T-cell (primary cell): ENCODE results near the gene IGSF6. TPM values are rescaled to one million over a fixed set of nuclear protein-coding genes. Genes with fewer than 3 reads are reported as not detected.
"Not testable (repeated sequence)": the region's sequence is repeated elsewhere in the genome, so short reads cannot be mapped to it uniquely, and the experiment has no call there.

Experiments used
- ATAC-seq, 4 experiments: fragments of 200-7000 bp in 3 of 4; fragments of 150-1000 bp in 1 of 4; cut with Tn5 transposase; replicated peaks in 1 of 4; 1 replicate in 3 of 4; 2 replicates in 1 of 4; pipeline ENCODE4 v1.10.0; 2021; ENCODE audit warnings: moderate library complexity in 3 of 4, mild to moderate bottlenecking in 2 of 4, moderate number of reproducible peaks in 1 of 4
- CTCF ChIA-PET, 2 donors: fragments of 300-600 bp; sonication (Branson Sonifier 250); formaldehyde crosslinking; loops; one replicate each; lab custom pipeline; 2022; ENCODE audit warnings: antibody characterized with exemption in 2 of 2; lab: Charles Lee
- POLR2A ChIA-PET, 2 donors: fragments of 300-600 bp; sonication (Branson Sonifier 250); formaldehyde crosslinking; loops; one replicate each; lab custom pipeline; 2022; ENCODE audit warnings: antibody characterized with exemption in 2 of 2; lab: Charles Lee
- DNase-seq, 35 experiments: peaks; one replicate each; pipeline versions ENCODE4 v3.0.0 to v3.0.0-alpha.2; 2013 to 2023
- H3K27ac ChIP-seq: one replicate; pipeline ENCODE4 v1.5.1; 2013; ENCODE audit warnings: low read length
- H3K27me3 ChIP-seq, 2 experiments: replicated peaks in 1 of 2; 1 replicate in 1 of 2; 2 replicates in 1 of 2; pipeline versions ENCODE4 v1.6.1 to v1.7.0; 2013; ENCODE audit warnings: low read length in 1 of 2, mixed read lengths in 1 of 2; ENCODE audit not compliant: control insufficient read depth in 2 of 2, insufficient read depth in 2 of 2; ENCODE audit errors: extremely low read depth in 1 of 2
- H3K36me3 ChIP-seq, 2 donors: 1 replicate in 1 of 2; 2 replicates in 1 of 2; pipeline versions ENCODE4 v1.6.1 to v1.7.0; 2013; ENCODE audit warnings: low read length in 1 of 2; ENCODE audit not compliant: control insufficient read depth in 2 of 2, insufficient read depth in 1 of 2; ENCODE audit errors: extremely low read depth in 1 of 2
- H3K4me1 ChIP-seq, 2 experiments: 1 replicate in 1 of 2; 2 replicates in 1 of 2; pipeline versions ENCODE4 v1.6.1 to v1.7.0; 2013; ENCODE audit warnings: low read length in 2 of 2, mixed read lengths in 1 of 2; ENCODE audit not compliant: insufficient read depth in 2 of 2, control insufficient read depth in 1 of 2; ENCODE audit errors: extremely low read depth in 1 of 2
- H3K4me3 ChIP-seq, 2 donors: 1 replicate in 1 of 2; 2 replicates in 1 of 2; pipeline versions ENCODE4 v1.5.1 to v1.7.0; 2013; ENCODE audit warnings: mild to moderate bottlenecking in 2 of 2, low read length in 1 of 2, moderate library complexity in 1 of 2; ENCODE audit not compliant: control insufficient read depth in 1 of 2; ENCODE audit errors: extremely low read depth in 1 of 2
- H3K9me3 ChIP-seq: 2 replicates; pipeline ENCODE4 v1.7.0; 2013
- H3K27ac Mint-ChIP-seq, 2 donors: one replicate each; pipeline ENCODE4 v1.8.0; 2020 to 2021; ENCODE audit warnings: mild to moderate bottlenecking in 2 of 2, mixed read lengths in 2 of 2
- H3K27me3 Mint-ChIP-seq, 2 donors: one replicate each; pipeline ENCODE4 v1.8.0; 2021 to 2022; ENCODE audit warnings: mixed read lengths in 2 of 2
- H3K36me3 Mint-ChIP-seq: one replicate; pipeline ENCODE4 v1.8.0; 2021; ENCODE audit warnings: mixed read lengths
- H3K4me1 Mint-ChIP-seq, 3 donors: one replicate each; pipeline ENCODE4 v1.8.0; 2020 to 2022; ENCODE audit warnings: mixed read lengths in 3 of 3, mild to moderate bottlenecking in 1 of 3
- H3K4me3 Mint-ChIP-seq, 3 donors: one replicate each; pipeline ENCODE4 v1.8.0; 2020 to 2022; ENCODE audit warnings: mild to moderate bottlenecking in 3 of 3, mixed read lengths in 3 of 3, moderate library complexity in 3 of 3
- H3K9me3 Mint-ChIP-seq, 3 donors: one replicate each; pipeline ENCODE4 v1.8.0; 2020 to 2022; ENCODE audit warnings: mixed read lengths in 3 of 3
- WGBS: methylation state at CpG from one replicate; pipeline ENCODE4 v1.1.5; 2013; ENCODE audit warnings: missing lambda C conversion rate; ENCODE audit not compliant: insufficient coverage; 5-methylcytosine and 5-hydroxymethylcytosine counted together
- total RNA-seq, 35 experiments: library from RNA in 6 of 35; stranded (reverse) in 6 of 35; fragments of 120-200 nt in 1 of 35; gene quantifications; one replicate each; pipeline versions ENCODE4 v1.2.1 to v1.2.4 and lab custom pipeline; 2013 to 2026

The IGSF6 gene
- total RNA-seq, 5 donors from 2014 or later (not counting 1 experiment from before 2014, with no cell fraction given), result 0.15 to 0.60 (median 0.28) TPM

DNA sequence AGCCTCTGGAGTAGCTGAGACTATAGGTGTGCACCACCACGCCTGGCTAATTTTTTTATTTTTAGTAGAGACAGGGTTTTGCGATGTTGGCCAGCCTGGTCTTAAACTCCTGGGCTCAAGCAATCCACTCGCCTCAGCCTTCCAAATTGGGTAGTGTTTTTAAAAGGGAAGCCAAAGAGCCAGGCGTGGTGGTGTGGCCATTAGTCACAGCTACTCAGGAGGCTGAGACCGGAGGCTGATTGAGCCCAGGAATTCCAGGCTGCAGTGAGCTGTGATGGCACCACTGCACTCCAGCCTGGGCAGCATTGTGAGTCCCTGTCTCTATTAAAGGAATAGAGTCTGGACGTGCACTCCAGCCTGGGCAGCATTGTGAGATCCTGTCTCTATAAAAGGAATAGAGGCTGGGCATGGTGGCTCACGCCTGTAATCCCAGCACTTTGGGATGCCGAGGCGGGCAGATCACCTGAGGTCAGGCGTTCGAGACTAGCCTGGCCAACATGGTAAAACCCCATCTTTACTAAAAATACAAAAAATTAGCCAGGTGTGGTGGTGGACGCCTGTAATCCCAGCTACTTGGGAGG is 2.5 kb downstream of the IGSF6 start:
- H3K4me3 Mint-ChIP-seq, H3K27ac ChIP-seq, H3K4me3 ChIP-seq, H3K9me3 ChIP-seq, POLR2A ChIA-PET, H3K36me3 ChIP-seq, DNase-seq, H3K27me3 Mint-ChIP-seq, ATAC-seq, H3K27me3 ChIP-seq, H3K36me3 Mint-ChIP-seq, H3K9me3 Mint-ChIP-seq: not testable (repeated sequence)
- peak overlapping the region in 1 of 2 donors; percentile 34 for H3K27ac Mint-ChIP-seq
- CTCF ChIA-PET, result interaction anchor here (0.9 to 2.1 kb wide), 2 partner anchors 7 kb away, joined by 5 to 9 read pairs; no protein-coding TSS in a partner anchor
- H3K4me1 Mint-ChIP-seq, result peaks cover 42 to 70% (median 58%) of the 10 kb centered on the region in 3 donors
- 98% methylated on average over 5 of the region's 12 CpGs for WGBS
- H3K4me1 ChIP-seq, result peaks cover 30 to 57% of the 10 kb centered on the region in 2 experiments

DNA sequence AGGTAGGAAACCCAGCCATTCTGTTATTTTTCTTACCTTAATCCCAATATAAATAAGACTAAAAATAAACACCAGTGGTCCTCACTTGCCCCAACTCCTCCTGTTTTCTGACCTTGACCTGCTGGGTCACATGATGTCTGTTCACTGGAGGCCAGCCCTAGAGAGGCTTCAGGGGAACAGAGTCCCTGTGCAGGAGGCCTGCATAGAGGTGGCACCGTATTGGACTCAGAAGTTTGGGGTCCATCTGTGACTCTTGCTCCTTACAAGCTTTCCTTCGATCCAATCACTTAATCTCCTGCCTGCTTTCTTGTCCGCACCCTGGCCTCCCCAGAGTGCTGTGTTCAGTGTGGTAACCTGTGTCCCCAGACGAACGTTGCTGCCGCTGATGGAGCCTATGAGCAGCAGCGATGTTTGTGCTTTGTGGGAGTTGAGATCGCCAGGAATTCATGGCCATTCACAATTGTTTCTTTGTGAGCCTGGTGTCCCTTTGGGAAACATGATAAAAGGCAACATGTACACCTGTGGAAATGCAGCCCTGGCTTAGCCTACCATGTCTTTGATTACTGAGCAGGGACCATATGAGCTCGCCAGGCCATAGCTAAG is 4.7 kb downstream of the IGSF6 start:
- CTCF ChIA-PET, result interaction anchor here (1.4 to 2.1 kb wide), 2 partner anchors 10 kb away, joined by 5 to 9 read pairs; no protein-coding TSS in a partner anchor
- H3K4me3 Mint-ChIP-seq, result peak overlapping the region in 2 of 3 donors; percentile 28 to 67
- Histone ChIP-seq H3K27ac (peak overlapping the region; percentile 88), H3K36me3 (no peaks in the 10 kb centered on the region), H3K9me3 (no peaks in the 10 kb centered on the region), H3K4me1 (peaks cover 33 to 58% of the 10 kb centered on the region in 2 experiments), H3K4me3 (peak overlapping the region in 1 of 2 donors; percentile 7), H3K27me3 (no peaks in the 10 kb centered on the region)
- ATAC-seq (peak in 3 of 4 experiments; percentile 2 to 3 (median 2)), DNase-seq (no peak)
- no peaks in the 10 kb centered on the region for H3K9me3 Mint-ChIP-seq
- 90% methylated on average over 4 of the region's 9 CpGs for WGBS
- H3K27ac Mint-ChIP-seq, result peak overlapping the region; percentile 96
- H3K36me3 Mint-ChIP-seq, result no peaks in the 10 kb centered on the region
- POLR2A ChIA-PET, result no interaction called here
- no peaks in the 10 kb centered on the region for H3K27me3 Mint-ChIP-seq
- peaks cover 52 to 67% (median 63%) of the 10 kb centered on the region in 3 donors for H3K4me1 Mint-ChIP-seq

DNA sequence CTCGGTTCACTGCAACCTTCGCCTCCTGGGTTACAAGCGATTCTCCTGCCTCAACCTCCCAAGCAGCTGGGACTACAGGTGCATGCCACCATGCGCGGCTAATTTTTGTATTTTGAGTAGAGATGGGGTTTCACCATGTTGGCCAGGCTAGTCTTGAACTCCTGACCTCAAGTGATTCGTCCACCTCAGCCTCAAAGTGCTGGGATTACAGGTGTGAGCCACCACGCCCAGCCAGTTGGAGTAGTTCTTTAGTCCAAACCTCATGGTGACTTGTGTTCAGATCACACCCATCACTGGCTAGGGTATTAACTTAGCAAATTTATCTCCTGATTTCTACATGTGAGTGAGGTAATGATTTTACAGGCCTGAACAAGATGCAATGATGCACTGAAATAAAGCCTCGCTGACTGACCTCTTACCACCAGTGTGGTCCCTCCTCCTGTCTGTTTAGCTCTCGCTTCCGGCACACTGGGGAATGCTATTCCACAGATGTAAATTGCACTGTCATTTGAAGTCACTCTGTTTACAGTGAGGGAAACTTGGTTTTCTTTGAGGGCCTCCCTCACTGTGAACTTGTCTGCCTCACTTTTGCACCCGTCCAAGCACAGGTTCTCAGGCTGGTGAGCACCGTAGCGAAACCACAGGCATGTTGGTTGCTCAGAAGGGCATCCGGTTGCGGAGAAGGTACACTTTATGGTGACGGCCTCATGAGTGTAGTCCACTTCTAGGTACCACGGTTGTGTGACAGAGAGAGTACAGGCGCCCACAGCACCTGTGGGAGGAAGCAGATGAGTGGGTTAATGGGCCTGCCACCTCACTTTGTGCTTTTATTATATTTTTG is 5.5 kb downstream of the IGSF6 start:
- WGBS, result 17% methylated on average over 8 of the region's 18 CpGs
- ATAC-seq (peak; percentile 82 to 90 (median 87)), DNase-seq (peak; percentile 50 to 83 (median 67))
- Mint-ChIP-seq H3K27me3 (no peaks in the 10 kb centered on the region), H3K27ac (peak overlapping the region; percentile 96), H3K4me3 (peak overlapping the region; percentile 54 to 69 (median 67)), H3K36me3 (no peaks in the 10 kb centered on the region), H3K4me1 (peaks cover 52 to 63% (median 60%) of the 10 kb centered on the region in 3 donors), H3K9me3 (no peaks in the 10 kb centered on the region)
- no peaks in the 10 kb centered on the region for H3K36me3 ChIP-seq
- CTCF ChIA-PET, result interaction anchor here (0.5 to 3.0 kb wide), 4 partner anchors 10 to 592 kb away, joined by 3 to 19 read pairs (median 4); no protein-coding TSS in a partner anchor
- H3K9me3 ChIP-seq, result no peaks in the 10 kb centered on the region
- H3K4me1 ChIP-seq, result peaks cover 33 to 58% of the 10 kb centered on the region in 2 experiments
- no peaks in the 10 kb centered on the region for H3K27me3 ChIP-seq
- H3K4me3 ChIP-seq, result peak overlapping the region; percentile 7 to 10
- peak overlapping the region; percentile 88 for H3K27ac ChIP-seq
- POLR2A ChIA-PET, result interaction anchor here in 1 of 2 donors (1.0 kb wide), 1 partner anchor 44 kb away, joined by 3 read pairs; no protein-coding TSS in a partner anchor

DNA sequence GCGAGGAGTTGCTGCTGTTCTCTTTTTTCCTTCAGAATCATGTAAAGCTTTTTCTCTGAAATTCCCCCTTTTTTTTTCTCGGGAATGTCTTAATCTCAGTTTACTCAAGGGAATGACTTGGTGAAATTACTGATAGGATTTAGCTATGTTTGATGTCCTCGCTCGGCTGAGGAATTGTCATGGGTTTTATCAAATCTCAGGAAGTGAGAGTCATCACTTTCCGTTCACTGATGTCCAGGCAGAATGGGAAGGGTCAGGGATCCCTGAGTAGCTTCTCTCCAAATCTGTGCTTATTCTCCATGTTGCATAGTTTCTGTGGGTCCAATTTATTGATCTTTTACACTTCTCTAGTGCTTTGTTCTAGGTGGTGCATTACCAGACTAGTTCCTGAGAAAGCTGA is 6.3 kb downstream of the IGSF6 start:
- H3K4me3 ChIP-seq, result peak overlapping the region in 1 of 2 donors; percentile 47
- 60% methylated on average over 1 of the region's 5 CpGs for WGBS
- Mint-ChIP-seq H3K27me3 (no peaks in the 10 kb centered on the region), H3K9me3 (no peaks in the 10 kb centered on the region), H3K4me1 (peaks cover 52 to 59% (median 58%) of the 10 kb centered on the region in 3 donors), H3K4me3 (peak overlapping the region; percentile 67 to 80 (median 77)), H3K27ac (peak overlapping the region; percentile 96), H3K36me3 (no peaks in the 10 kb centered on the region)
- H3K27ac ChIP-seq, result peak overlapping the region; percentile 88
- ATAC-seq, result no peak
- peaks cover 33 to 54% of the 10 kb centered on the region in 2 experiments for H3K4me1 ChIP-seq
- ChIA-PET POLR2A (interaction anchor here (0.6 to 1.0 kb wide), 6 partner anchors 44 to 654 kb away, joined by 3 to 5 read pairs (median 4); no protein-coding TSS in a partner anchor), CTCF (interaction anchor here (0.7 to 3.0 kb wide), 5 partner anchors 11 to 49 kb away, joined by 3 to 19 read pairs (median 5); no protein-coding TSS in a partner anchor)
- DNase-seq, result no peak
- H3K9me3 ChIP-seq, result no peaks in the 10 kb centered on the region
- no peaks in the 10 kb centered on the region for H3K36me3 ChIP-seq
- no peaks in the 10 kb centered on the region for H3K27me3 ChIP-seq

DNA sequence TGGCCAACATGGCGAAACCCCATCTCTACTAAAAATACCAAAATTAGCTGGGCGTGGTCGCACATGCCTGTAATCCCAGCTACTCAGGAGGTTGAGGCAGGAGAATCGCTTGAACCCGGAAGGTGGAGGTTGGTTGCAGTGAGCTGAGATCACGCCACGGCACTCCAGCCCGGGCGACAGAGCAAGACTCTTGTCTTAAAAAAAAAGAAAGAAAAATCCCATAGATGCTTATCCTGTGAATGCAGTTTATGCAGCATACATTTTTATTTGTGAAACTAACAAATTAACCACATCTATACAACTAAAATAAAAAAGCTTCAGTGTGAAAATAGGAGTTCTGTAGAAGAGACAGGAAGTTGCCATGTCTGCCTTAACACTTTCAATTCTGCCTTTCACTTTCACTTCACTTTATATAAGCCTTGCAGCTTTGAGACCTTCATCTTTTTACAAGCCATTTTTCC is 7.1 kb downstream of the IGSF6 start:
- H3K27me3 Mint-ChIP-seq, result no peaks in the 10 kb centered on the region

More for the DNA sequence above, 7.1 kb downstream of the IGSF6 start:
- no peaks in the 10 kb centered on the region for H3K27me3 ChIP-seq
- peaks cover 33 to 52% of the 10 kb centered on the region in 2 experiments for H3K4me1 ChIP-seq
- no peaks in the 10 kb centered on the region for H3K9me3 ChIP-seq
- H3K4me1 Mint-ChIP-seq, result peaks cover 56 to 61% (median 58%) of the 10 kb centered on the region in 3 donors
- POLR2A ChIA-PET, result interaction anchor here (0.5 to 1.0 kb wide), 6 partner anchors 11 to 89 kb away, joined by 3 to 13 read pairs (median 4); no protein-coding TSS in a partner anchor
- peak overlapping the region; percentile 88 for H3K27ac ChIP-seq
- peaks cover 3% of the 10 kb centered on the region for H3K36me3 Mint-ChIP-seq
- H3K4me3 ChIP-seq, result peak overlapping the region; percentile 47 to 68
- peak; percentile 51 to 66 (median 60) for ATAC-seq
- H3K4me3 Mint-ChIP-seq, result peak overlapping the region; percentile 67 to 80 (median 77)
- H3K9me3 Mint-ChIP-seq, result no peaks in the 10 kb centered on the region
- CTCF ChIA-PET, result interaction anchor here in 1 of 2 donors (1.2 to 3.0 kb wide), 4 partner anchors 12 to 63 kb away, joined by 4 to 19 read pairs (median 5); no protein-coding TSS in a partner anchor
- no peaks in the 10 kb centered on the region for H3K36me3 ChIP-seq
- H3K27ac Mint-ChIP-seq, result peak overlapping the region; percentile 96
- peak in 15 of 35 experiments; percentile 15 to 80 (median 28) for DNase-seq
- no CpG with 5 or more reads among the region's 9 CpGs for WGBS
